ENCODE measurements around the gene SPATA31E1.

SPATA31E1 gene

DNA sequence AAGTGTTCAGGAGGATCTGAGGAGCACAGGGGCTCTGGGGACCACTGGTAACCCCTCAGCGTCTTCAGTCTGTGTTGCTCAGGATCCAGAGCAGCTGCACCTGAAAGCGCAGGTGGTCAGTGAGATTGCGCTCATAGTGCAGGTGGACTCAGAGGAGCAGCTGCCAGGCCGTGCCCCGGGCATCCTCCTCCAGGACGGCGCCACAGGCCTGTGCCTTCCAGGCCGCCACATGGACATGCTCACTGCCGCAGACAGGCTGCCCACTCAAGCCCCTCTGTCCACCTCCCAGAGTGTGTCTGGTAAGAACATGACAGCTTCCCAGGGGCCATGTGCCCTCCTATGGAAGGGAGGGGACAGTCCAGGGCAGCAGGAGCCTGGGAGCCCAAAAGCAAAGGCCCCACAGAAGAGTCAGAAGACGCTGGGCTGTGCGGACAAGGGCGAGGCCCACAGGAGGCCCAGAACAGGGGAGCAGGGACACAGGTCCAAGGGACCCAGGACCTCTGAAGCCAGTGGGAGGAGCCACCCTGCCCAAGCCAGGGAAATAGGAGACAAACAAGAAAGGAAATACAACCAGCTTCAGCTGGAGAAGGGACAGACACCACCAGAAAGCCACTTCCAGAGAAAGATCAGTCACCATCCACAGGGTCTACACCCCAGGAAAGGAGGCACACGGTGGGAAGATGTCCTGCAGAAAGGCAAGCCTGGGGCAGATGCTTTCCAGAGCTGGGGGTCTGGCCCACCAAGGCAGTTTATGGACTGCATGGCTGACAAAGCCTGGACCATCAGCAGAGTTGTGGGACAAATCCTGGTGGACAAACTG is 5.2 kb downstream of the SPATA31E1 start:
- Histone ChIP-seq H2AFZ (ENCODE audit: insufficient read depth, low read length, poor library complexity) (no peak overlapping the region), H4K8ac (ENCODE audit: low read depth, low read length) (no peak overlapping the region), H3K9me3 (ENCODE audit: insufficient read depth, low read depth, low read length) (peaks cover 5% of the 10 kb centered on the region), H2BK12ac (ENCODE audit: low read length) (no peak overlapping the region), H3K9ac (ENCODE audit: low read length) (no peak overlapping the region), H3K4me2 (ENCODE audit: low read length) (no peak overlapping the region), H2BK5ac (ENCODE audit: low read depth, low read length, poor library complexity) (no peak overlapping the region), H3K79me2 (ENCODE audit: control insufficient read depth, insufficient read depth, low read length, poor library complexity) (no peaks in the 10 kb centered on the region), H3K4me3 (ENCODE audit: low read depth, low read length) (no peak overlapping the region), H3K14ac (ENCODE audit: low read length) (no peak overlapping the region), H3K23ac (ENCODE audit: low read length) (no peak overlapping the region), H3K4ac (ENCODE audit: low read depth, low read length) (no peak overlapping the region), H3K27ac (ENCODE audit: low read depth, low read length) (no peak overlapping the region), H3K27me3 (ENCODE audit: insufficient read depth, low read length) (no peaks in the 10 kb centered on the region), H3K36me3 (ENCODE audit: control insufficient read depth in 1 of 2, insufficient read depth in 2 of 2, low read length in 2 of 2) (no peaks in the 10 kb centered on the region), H2AK5ac (ENCODE audit: low read length) (no peak overlapping the region), H3K18ac (ENCODE audit: low read length) (no peak overlapping the region), H4K12ac (ENCODE audit: low read depth, low read length) (no peak overlapping the region), H4K91ac (ENCODE audit: low read depth, low read length) (no peak overlapping the region), H3K79me1 (ENCODE audit: low read length) (peaks cover 2% of the 10 kb centered on the region), H2BK120ac (ENCODE audit: insufficient read depth, low read length, poor library complexity) (no peak overlapping the region), H3K4me1 (ENCODE audit: control insufficient read depth in 1 of 2, insufficient read depth in 2 of 2, low read length in 2 of 2) (no peaks in the 10 kb centered on the region)
- no CpG with 5 or more reads among the region's 13 CpGs for WGBS (ENCODE audit: extremely low coverage, insufficient coverage, insufficient read length)
- no peak for DNase-seq

- no peak overlapping the region for H3K23ac ChIP-seq (ENCODE audit: low read length)
- H3K4me2 ChIP-seq (ENCODE audit: low read length), result no peak overlapping the region
- peaks cover 5% of the 10 kb centered on the region for H3K9me3 ChIP-seq (ENCODE audit: insufficient read depth, low read depth, low read length)
- no peak overlapping the region for H3K9ac ChIP-seq (ENCODE audit: low read length)
- no peak overlapping the region for H3K18ac ChIP-seq (ENCODE audit: low read length)
- H3K14ac ChIP-seq (ENCODE audit: low read length), result no peak overlapping the region
- H3K4ac ChIP-seq (ENCODE audit: low read depth, low read length), result no peak overlapping the region
- H4K12ac ChIP-seq (ENCODE audit: low read depth, low read length), result no peak overlapping the region
- H4K91ac ChIP-seq (ENCODE audit: low read depth, low read length), result no peak overlapping the region
- H3K79me1 ChIP-seq (ENCODE audit: low read length), result peaks cover 2% of the 10 kb centered on the region
- H4K8ac ChIP-seq (ENCODE audit: low read depth, low read length), result no peak overlapping the region
- no CpG with 5 or more reads among the region's 6 CpGs for WGBS (ENCODE audit: extremely low coverage, insufficient coverage, insufficient read length)
- no peak overlapping the region for H3K4me3 ChIP-seq (ENCODE audit: low read depth, low read length)
- H3K27ac ChIP-seq (ENCODE audit: low read depth, low read length), result no peak overlapping the region
- H3K27me3 ChIP-seq (ENCODE audit: insufficient read depth, low read length), result no peaks in the 10 kb centered on the region
- H2BK120ac ChIP-seq (ENCODE audit: insufficient read depth, low read length, poor library complexity), result no peak overlapping the region
- H3K4me1 ChIP-seq (ENCODE audit: control insufficient read depth in 1 of 2, insufficient read depth in 2 of 2, low read length in 2 of 2), result no peaks in the 10 kb centered on the region
- H2BK12ac ChIP-seq (ENCODE audit: low read length), result no peak overlapping the region
- no peak overlapping the region for H2BK5ac ChIP-seq (ENCODE audit: low read depth, low read length, poor library complexity)
- no peaks in the 10 kb centered on the region for H3K79me2 ChIP-seq (ENCODE audit: control insufficient read depth, insufficient read depth, low read length, poor library complexity)
- H2AK5ac ChIP-seq (ENCODE audit: low read length), result no peak overlapping the region
- no peaks in the 10 kb centered on the region for H3K36me3 ChIP-seq (ENCODE audit: control insufficient read depth in 1 of 2, insufficient read depth in 2 of 2, low read length in 2 of 2)
- DNase-seq, result no peak
- no peak overlapping the region for H2AFZ ChIP-seq (ENCODE audit: insufficient read depth, low read length, poor library complexity)
Observed at GRCh38 chr9:87888501-87888900, 5.8 kb downstream of the SPATA31E1 start.

DNA sequence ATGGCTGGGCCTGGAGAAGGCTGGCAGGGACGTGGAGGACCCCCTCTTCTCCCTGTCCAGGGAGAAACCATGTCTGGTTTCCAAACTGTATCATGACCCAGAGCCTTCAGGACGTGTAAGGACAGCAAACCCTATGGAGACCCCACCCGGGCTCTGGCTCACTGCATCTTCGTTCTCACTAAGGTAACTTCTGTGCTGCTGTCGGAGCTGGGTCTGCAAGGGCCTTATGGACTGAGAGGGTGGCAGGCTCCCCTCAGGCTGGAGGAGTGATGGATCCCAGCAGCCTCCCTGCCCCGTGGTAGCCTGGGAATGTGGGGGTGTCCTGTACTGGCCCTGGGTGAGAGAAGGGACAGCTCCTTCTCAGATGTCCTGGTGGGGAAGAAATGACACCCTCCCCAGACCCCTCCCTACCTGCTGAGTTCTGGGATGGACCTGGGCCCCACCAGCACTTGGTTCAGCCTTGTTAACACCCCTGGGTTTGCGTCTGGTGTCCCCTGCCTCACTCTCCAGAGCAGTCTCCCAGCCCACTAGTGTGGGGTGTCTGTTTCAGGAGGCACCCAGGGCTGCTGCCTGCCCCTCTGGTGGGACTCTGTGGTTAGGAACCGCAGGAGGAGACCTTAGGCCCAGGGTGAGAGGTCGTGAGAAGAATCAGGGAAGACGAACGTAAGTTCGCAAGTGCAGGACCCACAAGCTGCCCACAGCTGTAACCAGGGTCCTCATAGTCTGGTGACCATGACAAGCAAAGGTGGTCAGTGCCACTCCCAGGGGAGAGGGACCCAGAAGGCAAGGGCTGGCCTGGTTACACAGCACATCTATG is 6.6 kb downstream of the SPATA31E1 start:
- no peak overlapping the region for H2BK5ac ChIP-seq (ENCODE audit: low read depth, low read length, poor library complexity)
- no peak overlapping the region for H3K4ac ChIP-seq (ENCODE audit: low read depth, low read length)
- no peak overlapping the region for H3K27ac ChIP-seq (ENCODE audit: low read depth, low read length)
- no peak overlapping the region for H4K91ac ChIP-seq (ENCODE audit: low read depth, low read length)
- no peak overlapping the region for H3K4me2 ChIP-seq (ENCODE audit: low read length)
- H3K4me3 ChIP-seq (ENCODE audit: low read depth, low read length), result no peak overlapping the region
- no peaks in the 10 kb centered on the region for H3K36me3 ChIP-seq (ENCODE audit: control insufficient read depth in 1 of 2, insufficient read depth in 2 of 2, low read length in 2 of 2)
- H2BK12ac ChIP-seq (ENCODE audit: low read length), result no peak overlapping the region
- H3K14ac ChIP-seq (ENCODE audit: low read length), result no peak overlapping the region
- H3K4me1 ChIP-seq (ENCODE audit: control insufficient read depth in 1 of 2, insufficient read depth in 2 of 2, low read length in 2 of 2), result no peaks in the 10 kb centered on the region
- H3K9me3 ChIP-seq (ENCODE audit: insufficient read depth, low read depth, low read length), result peaks cover 5% of the 10 kb centered on the region
- H2AK5ac ChIP-seq (ENCODE audit: low read length), result no peak overlapping the region
- H3K9ac ChIP-seq (ENCODE audit: low read length), result no peak overlapping the region
- H3K23ac ChIP-seq (ENCODE audit: low read length), result no peak overlapping the region
- H3K27me3 ChIP-seq (ENCODE audit: insufficient read depth, low read length), result no peaks in the 10 kb centered on the region
- no peak overlapping the region for H2AFZ ChIP-seq (ENCODE audit: insufficient read depth, low read length, poor library complexity)
- H3K79me2 ChIP-seq (ENCODE audit: control insufficient read depth, insufficient read depth, low read length, poor library complexity), result no peaks in the 10 kb centered on the region
- no CpG with 5 or more reads among the region's 12 CpGs for WGBS (ENCODE audit: extremely low coverage, insufficient coverage, insufficient read length)
- no peak overlapping the region for H2BK120ac ChIP-seq (ENCODE audit: insufficient read depth, low read length, poor library complexity)
- H3K79me1 ChIP-seq (ENCODE audit: low read length), result peaks cover 2% of the 10 kb centered on the region
- no peak for DNase-seq
- H3K18ac ChIP-seq (ENCODE audit: low read length), result no peak overlapping the region
- H4K12ac ChIP-seq (ENCODE audit: low read depth, low read length), result no peak overlapping the region
- no peak overlapping the region for H4K8ac ChIP-seq (ENCODE audit: low read depth, low read length)

- H4K91ac ChIP-seq (ENCODE audit: low read depth, low read length), result no peak overlapping the region
- H3K4ac ChIP-seq (ENCODE audit: low read depth, low read length), result no peak overlapping the region
- no peak overlapping the region for H4K8ac ChIP-seq (ENCODE audit: low read depth, low read length)
- no peak overlapping the region for H3K14ac ChIP-seq (ENCODE audit: low read length)
- peaks cover 5% of the 10 kb centered on the region for H3K9me3 ChIP-seq (ENCODE audit: insufficient read depth, low read depth, low read length)
- no peak overlapping the region for H2BK120ac ChIP-seq (ENCODE audit: insufficient read depth, low read length, poor library complexity)
- H4K12ac ChIP-seq (ENCODE audit: low read depth, low read length), result no peak overlapping the region
- H3K9ac ChIP-seq (ENCODE audit: low read length), result no peak overlapping the region
- peaks cover 2% of the 10 kb centered on the region for H3K79me1 ChIP-seq (ENCODE audit: low read length)
- H2AFZ ChIP-seq (ENCODE audit: insufficient read depth, low read length, poor library complexity), result no peak overlapping the region
- no peak overlapping the region for H2AK5ac ChIP-seq (ENCODE audit: low read length)
- no peak for DNase-seq
- H3K23ac ChIP-seq (ENCODE audit: low read length), result no peak overlapping the region
- no peak overlapping the region for H3K4me2 ChIP-seq (ENCODE audit: low read length)
- no peak overlapping the region for H3K27ac ChIP-seq (ENCODE audit: low read depth, low read length)
- H3K79me2 ChIP-seq (ENCODE audit: control insufficient read depth, insufficient read depth, low read length, poor library complexity), result no peaks in the 10 kb centered on the region
- H3K4me3 ChIP-seq (ENCODE audit: low read depth, low read length), result no peak overlapping the region
- no peaks in the 10 kb centered on the region for H3K36me3 ChIP-seq (ENCODE audit: control insufficient read depth in 1 of 2, insufficient read depth in 2 of 2, low read length in 2 of 2)
- H3K4me1 ChIP-seq (ENCODE audit: control insufficient read depth in 1 of 2, insufficient read depth in 2 of 2, low read length in 2 of 2), result peaks cover 3% of the 10 kb centered on the region in 2 experiments
- no peak overlapping the region for H2BK12ac ChIP-seq (ENCODE audit: low read length)
- H2BK5ac ChIP-seq (ENCODE audit: low read depth, low read length, poor library complexity), result no peak overlapping the region
- H3K27me3 ChIP-seq (ENCODE audit: insufficient read depth, low read length), result no peaks in the 10 kb centered on the region
- H3K18ac ChIP-seq (ENCODE audit: low read length), result no peak overlapping the region
- no CpG with 5 or more reads among the region's 4 CpGs for WGBS (ENCODE audit: extremely low coverage, insufficient coverage, insufficient read length)
Observed at GRCh38 chr9:87889882-87890252, 7.2 kb downstream of the SPATA31E1 start.
